ENCODE data around the gene AMPH.
"Not testable (repeated sequence)": the region's sequence is repeated elsewhere in the genome, so short reads cannot be mapped to it uniquely, and the experiment has no call there.

The AMPH gene

GRCh38 chr7:38374507-38374906, 256.7 kb downstream of the AMPH start:
- TF ChIP-seq, protein P1, sequence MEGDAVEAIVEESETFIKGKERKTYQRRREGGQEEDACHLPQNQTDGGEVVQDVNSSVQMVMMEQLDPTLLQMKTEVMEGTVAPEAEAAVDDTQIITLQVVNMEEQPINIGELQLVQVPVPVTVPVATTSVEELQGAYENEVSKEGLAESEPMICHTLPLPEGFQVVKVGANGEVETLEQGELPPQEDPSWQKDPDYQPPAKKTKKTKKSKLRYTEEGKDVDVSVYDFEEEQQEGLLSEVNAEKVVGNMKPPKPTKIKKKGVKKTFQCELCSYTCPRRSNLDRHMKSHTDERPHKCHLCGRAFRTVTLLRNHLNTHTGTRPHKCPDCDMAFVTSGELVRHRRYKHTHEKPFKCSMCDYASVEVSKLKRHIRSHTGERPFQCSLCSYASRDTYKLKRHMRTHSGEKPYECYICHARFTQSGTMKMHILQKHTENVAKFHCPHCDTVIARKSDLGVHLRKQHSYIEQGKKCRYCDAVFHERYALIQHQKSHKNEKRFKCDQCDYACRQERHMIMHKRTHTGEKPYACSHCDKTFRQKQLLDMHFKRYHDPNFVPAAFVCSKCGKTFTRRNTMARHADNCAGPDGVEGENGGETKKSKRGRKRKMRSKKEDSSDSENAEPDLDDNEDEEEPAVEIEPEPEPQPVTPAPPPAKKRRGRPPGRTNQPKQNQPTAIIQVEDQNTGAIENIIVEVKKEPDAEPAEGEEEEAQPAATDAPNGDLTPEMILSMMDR (IDR thresholded peaks at IDR 0.05; ENCODE audit: borderline replicate concordance, insufficient read depth, low read depth, low read length): peak; percentile 49; the same call in 1 of the 2 replicates
- no peak overlapping the region for H3K4me3 ChIP-seq (ENCODE audit: low read depth, low read length)

- TF ChIP-seq, protein P1 (IDR thresholded peaks at IDR 0.05; ENCODE audit: borderline replicate concordance, insufficient read depth, low read depth, low read length): no peak
- H3K4me3 ChIP-seq (ENCODE audit: low read depth, low read length): no peak overlapping the region
Observed at GRCh38 chr7:38373155-38373554, 258.0 kb downstream of the AMPH start.

- H3K4me3 ChIP-seq (ENCODE audit: low read depth, low read length): no peak overlapping the region
- TF ChIP-seq, protein P1 (IDR thresholded peaks at IDR 0.05; ENCODE audit: borderline replicate concordance, insufficient read depth, low read depth, low read length): no peak
Observed at GRCh38 chr7:38372290-38372689, 258.9 kb downstream of the AMPH start.

DNA sequence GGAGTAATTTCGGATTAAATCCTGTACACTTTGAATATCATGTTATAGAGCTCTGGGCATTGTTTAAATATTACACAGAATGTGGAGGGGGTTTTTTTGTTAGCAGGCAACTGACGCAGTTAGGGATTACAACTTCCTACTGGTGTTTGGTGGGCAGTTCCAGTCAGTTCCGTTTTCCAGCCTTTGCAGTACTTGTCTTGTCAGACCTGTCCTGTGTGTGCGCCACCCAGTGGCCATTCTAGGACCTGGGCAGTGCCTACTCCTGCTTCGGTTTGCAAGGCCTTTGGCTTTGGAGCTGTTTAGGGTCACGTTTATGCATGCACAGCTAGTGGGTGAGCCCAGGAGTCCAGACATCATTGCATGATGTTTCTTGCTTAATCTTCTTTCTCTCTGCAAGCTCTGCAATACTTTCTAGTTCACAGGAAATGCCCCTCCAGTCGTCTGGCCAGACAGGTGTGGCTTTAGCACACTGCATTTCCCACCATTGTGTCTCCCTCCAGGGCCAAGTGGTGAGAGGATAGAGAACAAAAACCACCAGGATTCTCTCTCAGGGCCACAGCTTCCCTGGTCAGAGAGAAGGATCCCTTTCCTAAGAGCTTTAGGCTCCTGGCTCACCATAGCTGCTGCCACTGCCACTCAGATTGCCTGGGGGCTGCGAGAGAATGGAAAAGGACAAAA, 261.2 kb downstream of the AMPH start:
- TF ChIP-seq, protein P1 (IDR thresholded peaks at IDR 0.05; ENCODE audit: borderline replicate concordance, insufficient read depth, low read depth, low read length): peak; percentile 92
- H3K4me3 ChIP-seq (ENCODE audit: low read depth, low read length): no peak overlapping the region

- TF ChIP-seq, protein P1 (IDR thresholded peaks at IDR 0.05; ENCODE audit: borderline replicate concordance, insufficient read depth, low read depth, low read length): peak; percentile 92
- H3K4me3 ChIP-seq (ENCODE audit: low read depth, low read length): no peak overlapping the region
Observed at GRCh38 chr7:38368191-38368605, 263.0 kb downstream of the AMPH start.

DNA sequence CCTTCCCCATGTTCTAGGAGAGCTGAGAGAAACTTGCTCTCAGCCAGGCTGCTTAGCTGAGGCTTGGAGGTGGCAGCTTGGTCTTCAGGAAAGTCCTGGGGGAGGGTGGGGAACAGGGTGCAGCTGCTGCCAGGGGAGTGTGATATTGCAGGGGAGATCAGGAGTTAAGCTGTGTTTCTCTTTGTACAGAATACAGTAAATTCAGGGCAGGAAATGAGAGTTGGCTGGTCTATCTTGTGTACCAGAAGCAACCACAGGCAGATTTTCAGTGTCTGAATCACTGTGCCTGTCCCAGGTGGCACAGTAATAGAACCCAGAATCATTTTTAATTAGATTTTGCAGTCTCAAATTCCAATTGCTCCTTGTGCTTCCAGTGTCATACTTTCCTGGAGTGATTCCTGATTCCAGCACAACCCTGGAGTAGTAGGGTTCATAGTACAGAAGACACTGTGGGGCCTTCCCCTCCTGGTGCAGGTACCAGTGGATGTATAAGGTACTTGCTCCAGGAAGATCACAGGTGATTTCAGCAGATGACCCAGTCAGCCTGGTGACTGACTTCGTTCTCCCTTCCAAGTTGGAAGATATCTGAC, 263.8 kb downstream of the AMPH start:
- TF ChIP-seq, protein P1 (IDR thresholded peaks at IDR 0.05; ENCODE audit: borderline replicate concordance, insufficient read depth, low read depth, low read length): no peak
- no peak overlapping the region for H3K4me3 ChIP-seq (ENCODE audit: low read depth, low read length)

DNA sequence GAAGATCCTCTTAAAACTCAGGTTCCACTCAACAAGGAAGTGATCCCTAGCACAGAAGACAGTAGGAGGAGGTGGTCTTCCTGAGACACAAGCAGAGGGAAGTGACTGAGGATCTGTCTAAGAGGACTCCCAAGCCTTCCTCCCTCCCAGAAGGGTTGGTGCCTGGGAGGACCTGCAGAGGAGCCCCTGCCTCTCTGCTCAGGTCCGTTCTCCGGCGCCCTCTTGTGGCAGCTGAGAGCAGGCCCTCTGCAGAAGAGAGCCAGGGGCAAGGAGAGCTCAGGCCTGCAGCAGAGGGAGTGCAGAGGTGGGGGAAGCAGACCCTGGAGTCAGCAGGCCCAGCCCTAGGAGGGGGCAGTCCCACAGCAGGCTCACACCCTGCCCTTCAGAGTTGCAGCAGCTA, 267.8 kb downstream of the AMPH start:
- TF ChIP-seq, protein P1 (IDR thresholded peaks at IDR 0.05; ENCODE audit: borderline replicate concordance, insufficient read depth, low read depth, low read length): peak; percentile 87
- H3K4me3 ChIP-seq (ENCODE audit: low read depth, low read length): not testable (repeated sequence)

- H3K4me3 ChIP-seq (ENCODE audit: low read depth, low read length): not testable (repeated sequence)
Observed at GRCh38 chr7:38362611-38363237, 268.4 kb downstream of the AMPH start.

All from GM12875 (cell line).